Left cardiac atrium (tissue), 4 donors: ENCODE results near the gene ESYT3. TPM values are rescaled to one million over a fixed set of nuclear protein-coding genes. Genes with fewer than 3 reads are reported as not detected.
A peak's percentile ranks its signal among the peaks of the same experiment; 100 is the strongest.

Experiments used
- ATAC-seq, 2 donors: fragments of 200-7000 bp; cut with Tn5 transposase; one replicate each; pipeline ENCODE4 v1.9.1; 2020; ENCODE audit warnings: mild to moderate bottlenecking in 2 of 2, moderate library complexity in 2 of 2
- DNase-seq: peaks from one replicate; pipeline ENCODE4 v3.0.0-alpha.2; 2020
- intact Hi-C, 2 donors: fragments of 100-400 bp; cut with DNase I; formaldehyde crosslinking; loops; one replicate each; pipeline versions ENCODE4 v1.14.1 to v1.15.1; 2022 to 2023
- long read RNA-seq: library from polyadenylated mRNA; unstranded; transcript quantifications from one replicate; pipeline ENCODE4 v2.0.0, GENCODE V29; 2021
- total RNA-seq, 2 donors: library from RNA; stranded (reverse); fragmentation: NEBNext Ultra II Directional; extraction: Animal tissue kit (Norgen Biotek cat#: 25700); gene quantifications; one replicate each; pipeline ENCODE4 v1.2.1, GENCODE V29; 2021
- donor health status: DM: no; HTN: yes; CAD: no.
- donor health status: DM: no; HTN: yes; CAD: no; lungs with severe emphysema.
- donor health status: DM: yes; HTN: yes; CAD: no.
- donor health status: Dilated cardiomyopathy.

Gene ESYT3
- under 1 TPM; 0.52 to 0.91 TPM for total RNA-seq
- long read RNA-seq = 0 reads

- DNase-seq (peak; percentile 83), ATAC-seq (peak; percentile 91 to 96)
- intact Hi-C loops = no loop called here
These were observed at the start of gene ESYT3 for GRCh38 chr3:138434276-138434874. TSS of gene ESYT3 (plus strand) at chr3:138434616. CDS start at chr3:138434799, 183 bp downstream.

- intact Hi-C loops = no loop called here
- ATAC-seq = no peak
- DNase-seq = no peak
These were observed 49.4 kb upstream of the ESYT3 start for GRCh38 chr3:138384976-138385375.

- no peak for DNase-seq
- intact Hi-C loops = no loop called here
These were observed 45.2 kb upstream of the ESYT3 start for GRCh38 chr3:138389144-138389601.

GRCh38 chr3:138389841-138390581 lies 44.4 kb upstream of the ESYT3 start:
- ATAC-seq (peak; percentile 73 to 97), DNase-seq (peak; percentile 46)
- intact Hi-C loops = no loop called here

More at GRCh38 chr3:138389144-138389601, 45.2 kb upstream of the ESYT3 start:
- peak in 1 of 2 donors; percentile 70 for ATAC-seq

- DNase-seq (no peak), ATAC-seq (no peak)
- intact Hi-C loops = no loop called here
These were observed 43.9 kb upstream of the ESYT3 start for GRCh38 chr3:138390582-138390932.

- no peak for DNase-seq
- intact Hi-C loops = no loop called here
- ATAC-seq = no peak
These were observed 40.3 kb upstream of the ESYT3 start for GRCh38 chr3:138394156-138394555.

- no peak for DNase-seq
- intact Hi-C loops = loop anchor here in 1 of 2 donors (5.0 kb wide), 1 partner anchor 42 kb away; no protein-coding TSS in a partner anchor
- no peak for ATAC-seq
These were observed 39.7 kb upstream of the ESYT3 start for GRCh38 chr3:138394686-138395085.

- DNase-seq = no peak
- intact Hi-C loops = loop anchor here in 1 of 2 donors (5.0 kb wide), 1 partner anchor 44 kb away; no protein-coding TSS in a partner anchor
- ATAC-seq = peak; percentile 44 to 62
These were observed 38.3 kb upstream of the ESYT3 start for GRCh38 chr3:138395865-138396751.

- ATAC-seq (no peak), DNase-seq (no peak)
- intact Hi-C loops = loop anchor here in 1 of 2 donors (5.0 kb wide), 1 partner anchor 45 kb away; no protein-coding TSS in a partner anchor
These were observed 37.5 kb upstream of the ESYT3 start for GRCh38 chr3:138396752-138397410.

GRCh38 chr3:138397983-138398382 lies 36.4 kb upstream of the ESYT3 start:
- DNase-seq (no peak), ATAC-seq (no peak)
- intact Hi-C loops = loop anchor here in 1 of 2 donors (5.0 kb wide), 1 partner anchor 46 kb away; no protein-coding TSS in a partner anchor

GRCh38 chr3:138398791-138399575 lies 35.4 kb upstream of the ESYT3 start:
- DNase-seq (no peak), ATAC-seq (peak in 1 of 2 donors; percentile 5)
- intact Hi-C loops = loop anchor here in 1 of 2 donors (5.0 kb wide), 1 partner anchor 47 kb away; no protein-coding TSS in a partner anchor

- DNase-seq (no peak), ATAC-seq (no peak)
- intact Hi-C loops = loop anchor here in 1 of 2 donors (5.0 kb wide), 1 partner anchor 47 kb away; no protein-coding TSS in a partner anchor
These were observed 34.6 kb upstream of the ESYT3 start for GRCh38 chr3:138399766-138400165.

- ATAC-seq (no peak), DNase-seq (no peak)
- intact Hi-C loops = no loop called here
These were observed 33.8 kb upstream of the ESYT3 start for GRCh38 chr3:138400651-138401070.

- intact Hi-C loops = no loop called here
- no peak for DNase-seq
- peak in 1 of 2 donors; percentile 53 for ATAC-seq
These were observed 32.6 kb upstream of the ESYT3 start for GRCh38 chr3:138401834-138402233.

- ATAC-seq (no peak), DNase-seq (no peak)
- intact Hi-C loops = no loop called here
These were observed 30.3 kb upstream of the ESYT3 start for GRCh38 chr3:138404121-138404520.

GRCh38 chr3:138405001-138405400 lies 29.4 kb upstream of the ESYT3 start:
- intact Hi-C loops = loop anchor here in 1 of 2 donors (5.0 kb wide), 1 partner anchor 73 kb away; no protein-coding TSS in a partner anchor
- no peak for DNase-seq
- no peak for ATAC-seq

GRCh38 chr3:138405486-138405885 lies 28.9 kb upstream of the ESYT3 start:
- no peak for ATAC-seq
- intact Hi-C loops = loop anchor here in 1 of 2 donors (5.0 kb wide), 1 partner anchor 73 kb away; no protein-coding TSS in a partner anchor
- no peak for DNase-seq

GRCh38 chr3:138406606-138407005 lies 27.8 kb upstream of the ESYT3 start:
- intact Hi-C loops = loop anchor here in 1 of 2 donors (5.0 kb wide), 1 partner anchor 74 kb away; no protein-coding TSS in a partner anchor
- DNase-seq (no peak), ATAC-seq (no peak)
